22Rv1 (cell line): ENCODE data around the gene RGPD4.
"Not testable (repeated sequence)": the region's sequence is repeated elsewhere in the genome, so short reads cannot be mapped to it uniquely, and the experiment has no call there.

Source experiments
- H3K27ac ChIP-seq: fragments of 450-650 bp; 2 replicates; pipeline ENCODE4 v1.5.1; 2017
- CTCF ChIP-seq: fragments of 450-650 bp; IDR thresholded peaks from 2 replicates; pipeline ENCODE4 v1.5.1; 2017; ENCODE audit warnings: mild to moderate bottlenecking
- ZFX ChIP-seq: fragments of 450-650 bp; IDR thresholded peaks from 2 replicates; pipeline ENCODE4 v1.6.1; 2017; ENCODE audit warnings: antibody characterized with exemption, borderline replicate concordance

The RGPD4 gene

GRCh38 chr2:107824451-107825205 lies 2.1 kb upstream of the RGPD4 start:
- no peak overlapping the region for H3K27ac ChIP-seq
- TF ChIP-seq CTCF (no peak), ZFX (no peak)

GRCh38 chr2:107825206-107825563 lies 1.5 kb upstream of the RGPD4 start:
- no peak for TF ChIP-seq CTCF
- TF ChIP-seq ZFX: no peak

DNA sequence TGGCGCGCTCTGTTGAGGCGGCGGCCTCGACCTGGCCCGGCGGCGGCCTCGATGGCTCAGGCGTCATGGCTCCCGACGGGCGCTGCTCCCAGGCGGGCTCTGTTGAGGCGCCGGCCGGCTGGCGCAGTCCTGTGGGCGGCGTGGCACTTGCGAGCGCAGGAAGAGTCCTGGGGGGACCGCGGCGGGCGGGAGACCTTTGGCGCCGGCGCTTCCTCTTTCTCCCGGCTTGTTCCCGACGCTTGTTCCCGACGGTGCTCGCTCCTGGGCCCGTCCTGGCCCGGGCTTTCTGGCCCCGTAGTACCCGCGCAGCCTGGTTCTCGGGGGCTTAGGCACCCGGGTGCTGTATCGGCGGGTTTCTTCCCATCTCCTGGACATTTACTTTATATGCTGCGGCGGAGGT lies 2.8 kb downstream of the RGPD4 start:
- H3K27ac ChIP-seq: not testable (repeated sequence)

More at GRCh38 chr2:107825206-107825563, 1.5 kb upstream of the RGPD4 start:
- no peak overlapping the region for H3K27ac ChIP-seq

DNA sequence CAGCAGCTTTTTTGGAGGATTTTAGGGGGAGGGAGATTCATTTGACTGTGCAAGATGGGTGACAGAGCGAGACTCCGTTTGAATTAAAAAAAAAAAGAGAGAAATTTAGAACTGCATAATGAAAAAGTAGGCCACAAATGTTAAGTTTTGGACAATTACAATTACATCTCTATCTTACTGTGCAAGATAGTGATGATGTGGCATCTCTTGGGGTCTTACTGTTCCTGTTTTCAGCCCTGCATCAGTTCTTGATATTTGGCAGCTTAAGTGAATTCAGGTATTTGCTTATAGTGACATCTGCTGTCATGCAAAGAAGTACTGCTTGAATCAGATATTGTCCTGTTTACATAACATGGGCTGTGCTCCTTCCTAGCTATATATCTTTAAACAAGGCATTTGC lies 6.5 kb downstream of the RGPD4 start:
- H3K27ac ChIP-seq: not testable (repeated sequence)

DNA sequence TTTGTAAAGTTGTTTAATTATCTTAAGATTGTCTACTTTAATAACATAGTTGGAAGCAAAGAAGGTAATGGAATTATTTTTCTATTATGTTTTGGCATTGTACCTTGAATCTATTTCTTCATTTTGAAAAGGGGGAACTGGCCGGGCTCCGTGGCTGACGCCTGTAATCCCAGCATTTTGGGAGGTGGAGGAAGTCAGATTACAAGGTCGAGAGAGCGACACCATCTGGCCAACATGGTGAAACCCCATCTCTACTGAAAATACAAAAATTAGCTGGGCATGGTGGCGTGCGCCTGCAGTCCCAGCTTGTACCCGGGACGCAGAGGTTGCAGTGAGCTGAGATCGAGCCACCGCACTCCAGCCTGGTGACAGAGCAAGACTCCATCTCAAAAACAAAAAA lies 6.9 kb downstream of the RGPD4 start:
- TF ChIP-seq CTCF: peak; percentile 57
- not testable (repeated sequence) for H3K27ac ChIP-seq

GRCh38 chr2:107916121-107916520 lies 89.4 kb downstream of the RGPD4 start:
- peak; percentile 33 for TF ChIP-seq CTCF
- not testable (repeated sequence) for H3K27ac ChIP-seq

GRCh38 chr2:107916696-107917370 lies 90.1 kb downstream of the RGPD4 start:
- H3K27ac ChIP-seq: not testable (repeated sequence)

DNA sequence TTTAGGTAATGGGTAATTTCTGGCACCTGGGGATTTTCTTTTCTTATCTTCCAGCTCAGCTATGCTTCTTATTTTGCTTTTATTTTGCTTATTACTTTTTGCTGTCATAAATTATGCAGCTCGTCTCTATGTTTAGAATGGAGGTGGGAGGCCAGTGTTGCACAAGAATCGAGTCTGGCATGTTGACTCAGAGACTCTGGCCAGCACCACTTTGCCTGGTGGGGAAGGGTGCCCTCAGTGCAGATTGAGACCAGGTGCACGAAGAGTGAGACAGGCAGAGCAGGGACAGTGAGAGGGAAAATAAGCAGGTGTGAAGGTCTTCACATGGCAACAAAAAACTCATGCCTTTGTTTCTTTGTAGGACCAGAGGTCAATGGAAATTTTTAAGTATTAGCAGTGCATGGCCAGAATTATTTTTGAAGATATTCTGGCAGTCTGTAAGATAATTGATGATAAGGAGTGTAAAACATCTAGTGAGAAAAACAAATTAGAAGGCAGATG lies 100.4 kb downstream of the RGPD4 start:
- TF ChIP-seq CTCF: no peak
- TF ChIP-seq ZFX: no peak
- no peak overlapping the region for H3K27ac ChIP-seq

DNA sequence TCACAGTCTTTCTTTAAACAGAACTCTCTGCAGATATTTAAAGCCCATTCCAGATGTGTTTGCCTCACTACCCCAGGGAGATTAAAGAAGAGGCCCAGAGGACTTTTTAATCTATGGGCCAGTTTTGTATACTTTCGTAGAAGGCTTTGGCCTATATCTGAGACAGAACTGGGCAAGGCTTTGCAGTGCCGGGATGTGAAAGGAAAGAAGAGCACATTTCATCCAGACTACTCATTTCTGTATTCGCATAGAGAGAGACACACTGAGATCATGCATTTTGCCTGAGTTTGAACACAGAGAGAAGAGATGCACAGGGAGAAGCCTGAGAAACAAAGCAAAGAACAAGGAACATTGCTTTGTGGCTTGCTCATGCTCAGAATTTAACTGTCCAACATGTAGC lies 104.7 kb downstream of the RGPD4 start:
- H3K27ac ChIP-seq: no peak overlapping the region
- TF ChIP-seq CTCF: no peak
- TF ChIP-seq ZFX: no peak
